T47D (cell line): Measurements from ENCODE around the gene SNCB.

Experiments
- DNase-seq, 2 experiments: peaks; one replicate each; pipeline versions ENCODE4 v3.0.0 to v3.0.0-alpha.2; 2011 to 2012; ENCODE audit warnings: low read depth in 1 of 2, low spot score in 1 of 2
- JUND ChIP-seq: IDR thresholded peaks from 2 replicates; pipeline ENCODE4 v1.6.1; 2012; ENCODE audit warnings: low read depth
- in situ Hi-C: cut with HindIII; loops from 2 replicates; pipeline ENCODE4 v1.10.0; 2016; ENCODE audit warnings: low sequenced_read_pairs, low pct_unique_long_range_greater_than_20kb

SNCB gene

DNA sequence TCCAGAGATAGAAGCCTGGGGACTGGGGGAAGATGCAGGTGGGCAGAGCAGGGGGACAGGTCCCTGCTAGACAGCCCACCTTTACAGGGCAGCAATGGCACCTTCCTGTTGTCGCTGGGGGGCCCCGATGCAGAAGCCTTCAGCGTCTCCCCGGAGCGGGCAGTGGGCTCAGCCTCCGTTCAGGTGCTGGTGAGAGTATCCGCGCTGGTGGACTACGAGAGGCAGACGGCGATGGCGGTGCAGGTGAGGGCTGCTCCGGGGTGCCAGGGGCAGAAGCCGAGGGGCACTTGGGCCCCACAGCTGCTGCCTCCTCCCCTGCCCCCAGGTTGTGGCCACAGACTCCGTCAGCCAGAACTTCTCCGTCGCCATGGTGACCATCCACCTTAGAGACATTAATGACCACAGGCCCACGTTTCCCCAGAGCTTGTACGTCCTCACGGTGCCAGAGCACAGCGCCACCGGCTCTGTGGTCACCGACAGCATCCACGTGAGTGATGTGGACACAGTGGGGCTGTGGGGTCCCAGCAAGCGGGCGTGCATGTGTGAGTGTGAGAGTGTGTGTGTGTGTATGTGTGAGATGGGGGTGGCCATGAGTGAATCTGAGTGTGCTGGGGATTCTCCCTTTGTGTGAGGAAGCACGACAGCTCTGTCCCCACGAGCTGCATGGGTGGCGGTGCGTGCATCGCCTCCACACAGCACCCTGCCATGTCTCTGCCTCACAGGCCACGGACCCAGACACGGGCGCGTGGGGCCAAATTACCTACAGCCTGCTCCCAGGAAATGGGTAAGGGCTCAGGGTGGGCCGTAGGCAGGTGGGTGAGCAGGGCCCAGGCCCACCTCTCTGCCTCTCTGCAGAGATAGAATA is 52.8 kb downstream of the SNCB start:
- TF ChIP-seq JUND, result no peak
- no peak for DNase-seq
- in situ Hi-C loops, result no loop called here

DNA sequence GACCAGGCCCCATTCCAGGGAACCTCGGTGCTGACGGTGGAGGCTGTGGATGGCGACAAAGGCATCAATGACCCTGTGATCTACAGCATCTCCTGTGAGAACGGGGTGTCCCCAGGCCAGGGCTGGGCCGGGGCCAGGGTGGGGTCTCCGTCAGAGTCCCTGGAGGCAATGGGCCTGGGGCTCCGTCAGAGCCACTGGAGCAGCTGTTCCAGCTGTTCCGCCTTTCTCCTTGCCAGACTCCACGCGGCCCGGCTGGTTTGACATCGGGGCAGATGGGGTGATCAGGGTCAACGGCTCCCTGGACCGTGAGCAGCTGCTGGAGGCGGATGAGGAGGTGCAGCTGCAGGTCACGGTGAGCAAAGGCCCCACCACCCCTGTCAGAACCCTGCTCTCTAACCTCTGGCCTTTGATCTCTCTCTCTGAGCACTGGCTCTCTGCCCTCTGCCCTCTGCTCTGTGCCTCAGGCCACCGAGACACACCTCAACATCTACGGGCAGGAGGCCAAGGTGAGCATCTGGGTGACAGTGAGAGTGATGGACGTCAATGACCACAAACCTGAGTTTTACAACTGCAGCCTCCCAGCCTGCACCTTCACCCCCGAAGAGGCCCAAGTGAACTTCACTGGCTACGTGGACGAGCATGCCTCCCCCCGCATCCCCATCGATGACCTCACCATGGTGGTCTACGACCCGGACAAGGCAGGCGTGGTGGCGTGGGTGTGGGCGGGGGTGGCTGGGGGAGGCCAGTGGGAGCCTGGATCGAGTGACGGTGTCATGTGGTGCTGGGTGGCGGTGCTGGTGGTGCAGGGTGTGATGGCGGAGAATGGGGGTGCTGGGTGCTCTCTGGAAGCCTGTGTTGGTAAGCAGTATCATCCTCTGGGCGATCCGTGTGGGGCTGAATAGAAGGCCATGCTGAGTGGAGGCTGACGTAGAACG is 54.6 kb downstream of the SNCB start:
- no peak for DNase-seq
- TF ChIP-seq JUND, result no peak
- in situ Hi-C loops, result no loop called here

DNA sequence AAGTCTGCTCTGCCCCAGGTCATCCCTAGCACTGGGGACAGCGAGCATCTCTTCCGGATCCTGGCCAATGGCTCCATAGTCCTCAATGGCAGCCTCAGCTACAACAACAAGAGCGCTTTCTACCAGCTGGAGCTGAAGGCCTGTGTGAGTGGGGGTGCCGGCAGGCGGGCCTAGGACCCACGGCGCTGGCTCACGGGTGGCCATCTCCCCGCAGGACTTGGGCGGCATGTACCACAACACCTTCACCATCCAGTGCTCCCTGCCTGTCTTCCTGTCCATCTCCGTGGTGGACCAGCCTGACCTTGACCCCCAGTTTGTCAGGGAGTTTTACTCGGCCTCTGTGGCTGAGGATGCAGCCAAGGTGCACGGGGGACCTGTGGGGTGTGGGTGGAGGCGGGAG is 55.3 kb downstream of the SNCB start:
- TF ChIP-seq JUND, result no peak
- no peak for DNase-seq
- in situ Hi-C loops, result no loop called here

DNA sequence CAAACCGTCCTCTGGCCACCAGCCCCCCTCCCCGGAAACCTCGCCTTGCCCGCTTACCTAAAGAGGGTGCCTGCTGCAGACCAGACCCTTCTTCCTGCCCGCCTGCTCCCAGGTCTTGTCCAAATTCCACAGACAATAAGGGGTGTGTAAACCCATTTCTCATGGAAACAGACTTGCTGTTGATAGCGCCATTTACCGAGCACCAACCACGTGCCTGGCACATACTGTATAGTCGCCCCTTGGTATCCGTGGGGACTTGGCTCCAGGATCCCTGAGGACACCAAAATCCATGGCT is 56.1 kb downstream of the SNCB start:
- DNase-seq, result no peak
- TF ChIP-seq JUND, result no peak
- in situ Hi-C loops, result no loop called here

DNA sequence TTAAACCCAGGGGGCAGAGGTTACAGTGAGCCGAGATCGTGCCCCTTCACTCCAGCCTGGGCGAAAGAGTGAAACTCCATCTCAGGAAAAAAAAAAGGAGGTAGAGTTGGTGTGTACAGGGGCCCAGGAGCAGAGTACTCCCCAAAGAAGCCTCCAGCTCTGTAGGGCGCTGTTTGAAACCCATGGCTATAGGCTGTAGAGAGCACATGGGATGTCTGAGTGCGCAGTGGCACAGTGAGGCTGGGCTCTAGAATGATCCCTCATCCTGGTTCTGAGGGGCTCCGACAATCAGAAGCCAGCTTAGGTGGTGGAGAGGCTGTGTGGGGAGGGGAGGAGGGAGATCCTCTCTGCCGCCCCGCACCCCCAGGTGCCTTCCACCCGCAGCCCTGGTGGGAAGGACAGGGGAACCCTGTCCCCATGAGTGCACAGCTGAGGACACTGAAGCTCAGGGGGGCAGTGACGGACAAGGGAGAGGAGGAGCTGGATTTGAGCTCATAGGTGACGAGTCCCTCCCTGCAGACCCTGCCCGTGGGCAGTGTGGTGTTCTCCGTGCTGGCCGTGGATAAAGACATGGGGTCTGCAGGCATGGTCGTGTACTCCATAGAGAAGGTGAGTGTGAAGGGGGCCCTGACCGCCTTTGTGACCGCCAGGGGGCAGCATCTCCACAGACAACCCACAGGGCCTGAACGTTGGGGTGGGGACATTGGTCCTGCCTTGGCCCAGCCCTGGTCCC is 56.6 kb downstream of the SNCB start:
- in situ Hi-C loops, result no loop called here
- DNase-seq, result peak in 1 of 2 experiments; percentile 65
- TF ChIP-seq JUND, result no peak
